H1 (cell line): ENCODE results near the gene ANKRD13C. TPM values are rescaled to one million over a fixed set of nuclear protein-coding genes. Genes with fewer than 3 reads are reported as not detected.

Source experiments
- CBX8 ChIP-seq: fragments of 300-800, 300-1000 bp; sonication (generic); IDR thresholded peaks from 2 replicates; pipeline ENCODE4 v1.7.1; 2016; ENCODE audit warnings: low read depth, low read length, borderline replicate concordance
- FOSL1 ChIP-seq: IDR thresholded peaks from 2 replicates; pipeline ENCODE4 v1.6.1; 2011; ENCODE audit warnings: mild to moderate bottlenecking, low read depth, low read length, moderate library complexity; ENCODE audit not compliant: insufficient read depth
- JUN ChIP-seq: IDR thresholded peaks from 2 replicates; pipeline ENCODE4 v1.6.1; 2011; ENCODE audit warnings: low read depth, mild to moderate bottlenecking, improper control_type of control experiment, low read length
- KDM4A ChIP-seq: IDR thresholded peaks from one replicate; pipeline ENCODE4 v1.7.1; 2012; ENCODE audit warnings: low read depth, mild to moderate bottlenecking, moderate library complexity, low read length, inconsistent platforms; ENCODE audit not compliant: severe bottlenecking
- POU5F1 ChIP-seq: IDR thresholded peaks from 2 replicates; pipeline ENCODE4 v1.6.1; 2011; ENCODE audit warnings: low read depth, mild to moderate bottlenecking, low read length, moderate library complexity
- RAD21 ChIP-seq, 2 experiments: IDR thresholded peaks in 1 of 2; conservative IDR thresholded peaks in 1 of 2; 2 replicates each; pipeline ENCODE4 v1.6.1; 2011; ENCODE audit warnings: low read depth in 2 of 2, low read length in 2 of 2, improper control_type of control experiment in 1 of 2, inconsistent platforms in 1 of 2, mild to moderate bottlenecking in 1 of 2, moderate library complexity in 1 of 2
- RNF2 ChIP-seq: fragments of 200-900, 300-1000 bp; sonication (generic); IDR thresholded peaks from 2 replicates; pipeline ENCODE4 v1.7.1; 2016; ENCODE audit warnings: borderline replicate concordance, low read depth, mild to moderate bottlenecking, antibody characterized with exemption, low read length; ENCODE audit not compliant: poor library complexity, severe bottlenecking; ENCODE audit errors: missing control alignments
- SP2 ChIP-seq: IDR thresholded peaks from 2 replicates; pipeline ENCODE4 v1.6.1; 2012; ENCODE audit warnings: mild to moderate bottlenecking, low read length, inconsistent platforms
- polyA plus RNA-seq, 7 experiments: library from polyadenylated mRNA; depleted of rRNA in 3 of 7; stranded (reverse) in 5 of 7; unstranded in 2 of 7; fragments of >200 nt in 5 of 7; fragments of 200-250 nt in 2 of 7; gene quantifications; 1 replicate in 5 of 7; 2 replicates in 1 of 7; 4 replicates in 1 of 7; pipeline versions ENCODE4 v1.2.1 to v1.2.3, GENCODE V29; 2011 to 2013; ENCODE audit warnings: missing spikeins in 2 of 7, mixed read lengths in 2 of 7
- total RNA-seq: library from RNA; stranded (reverse); fragmentation: NEBNext Ultra II Directional; extraction: Animal tissue kit (Norgen Biotek cat#: 25700); gene quantifications from 2 replicates; pipeline ENCODE4 v1.2.1, GENCODE V29; 2021

Gene ANKRD13C
- total and polyA plus RNA-seq, 2 of the 8 experiments (the other 6 are each of a cell fraction or from before 2014, with no cell fraction given) = 4.8 to 21.7 TPM

DNA sequence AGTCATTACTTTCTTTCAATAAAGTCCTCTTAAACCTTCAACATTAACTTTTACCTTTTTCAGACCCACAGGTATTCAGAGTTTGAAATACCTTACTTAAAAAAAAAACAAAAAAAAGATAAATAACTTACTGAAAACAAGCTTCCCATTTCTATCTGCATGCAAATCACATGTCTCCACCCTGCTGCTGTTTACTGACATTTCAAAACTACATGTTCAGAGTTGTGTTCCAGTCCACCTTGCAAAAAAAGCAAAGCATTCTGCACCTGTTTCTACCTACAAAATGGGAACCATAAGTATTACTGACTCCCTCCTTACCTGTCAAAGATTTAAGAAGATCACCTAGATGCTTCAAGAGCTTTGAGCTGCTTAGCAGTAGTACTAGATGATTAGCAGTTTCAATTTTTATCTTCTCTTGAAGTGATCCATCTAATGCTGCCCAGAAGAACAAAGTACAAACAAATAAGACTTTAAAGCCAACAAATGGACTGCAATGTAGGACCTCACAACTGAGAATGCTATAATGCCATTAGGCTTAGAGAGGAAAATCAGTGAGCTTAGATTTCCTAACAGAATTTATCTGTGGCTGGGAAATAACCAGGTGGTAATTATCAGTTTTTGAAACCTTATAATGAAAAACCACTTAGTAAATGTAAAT is 61.2 kb downstream of the ANKRD13C start (continued):
- TF ChIP-seq RNF2 = no peak
- no peak for TF ChIP-seq FOSL1
- TF ChIP-seq KDM4A = no peak
- no peak for TF ChIP-seq POU5F1
- no peak for TF ChIP-seq SP2
- TF ChIP-seq RAD21 (IDR thresholded peaks at IDR 0.05 in 1 of 2, conservative IDR thresholded peaks at IDR 0.05 in 1 of 2; ENCODE audit: low read depth in 2 of 2, low read length in 2 of 2) = no peak
- no peak for TF ChIP-seq JUN
- no peak for TF ChIP-seq CBX8
